ENCODE measurements around the gene HSD17B8.

DNA sequence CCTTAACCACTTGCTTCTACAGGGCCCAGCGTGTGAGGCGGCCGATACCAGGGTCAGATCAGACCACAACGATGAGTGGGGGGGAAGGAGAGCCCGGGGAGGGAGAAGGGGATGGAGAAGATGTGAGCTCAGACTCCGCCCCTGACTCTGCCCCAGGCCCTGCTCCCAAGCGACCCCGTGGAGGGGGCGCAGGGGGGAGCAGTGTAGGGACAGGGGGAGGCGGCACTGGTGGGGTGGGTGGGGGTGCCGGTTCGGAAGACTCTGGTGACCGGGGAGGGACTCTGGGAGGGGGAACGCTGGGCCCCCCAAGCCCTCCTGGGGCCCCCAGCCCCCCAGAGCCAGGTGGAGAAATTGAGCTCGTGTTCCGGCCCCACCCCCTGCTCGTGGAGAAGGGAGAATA is 6.7 kb downstream of the HSD17B8 start:
- TF ChIP-seq, protein P1, sequence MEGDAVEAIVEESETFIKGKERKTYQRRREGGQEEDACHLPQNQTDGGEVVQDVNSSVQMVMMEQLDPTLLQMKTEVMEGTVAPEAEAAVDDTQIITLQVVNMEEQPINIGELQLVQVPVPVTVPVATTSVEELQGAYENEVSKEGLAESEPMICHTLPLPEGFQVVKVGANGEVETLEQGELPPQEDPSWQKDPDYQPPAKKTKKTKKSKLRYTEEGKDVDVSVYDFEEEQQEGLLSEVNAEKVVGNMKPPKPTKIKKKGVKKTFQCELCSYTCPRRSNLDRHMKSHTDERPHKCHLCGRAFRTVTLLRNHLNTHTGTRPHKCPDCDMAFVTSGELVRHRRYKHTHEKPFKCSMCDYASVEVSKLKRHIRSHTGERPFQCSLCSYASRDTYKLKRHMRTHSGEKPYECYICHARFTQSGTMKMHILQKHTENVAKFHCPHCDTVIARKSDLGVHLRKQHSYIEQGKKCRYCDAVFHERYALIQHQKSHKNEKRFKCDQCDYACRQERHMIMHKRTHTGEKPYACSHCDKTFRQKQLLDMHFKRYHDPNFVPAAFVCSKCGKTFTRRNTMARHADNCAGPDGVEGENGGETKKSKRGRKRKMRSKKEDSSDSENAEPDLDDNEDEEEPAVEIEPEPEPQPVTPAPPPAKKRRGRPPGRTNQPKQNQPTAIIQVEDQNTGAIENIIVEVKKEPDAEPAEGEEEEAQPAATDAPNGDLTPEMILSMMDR (IDR thresholded peaks at IDR 0.05): no peak
- no peak for TF ChIP-seq POLR2A (IDR thresholded peaks at IDR 0.05)
